ENCODE measurements around the gene ANKRD40.

Gene ANKRD40

DNA sequence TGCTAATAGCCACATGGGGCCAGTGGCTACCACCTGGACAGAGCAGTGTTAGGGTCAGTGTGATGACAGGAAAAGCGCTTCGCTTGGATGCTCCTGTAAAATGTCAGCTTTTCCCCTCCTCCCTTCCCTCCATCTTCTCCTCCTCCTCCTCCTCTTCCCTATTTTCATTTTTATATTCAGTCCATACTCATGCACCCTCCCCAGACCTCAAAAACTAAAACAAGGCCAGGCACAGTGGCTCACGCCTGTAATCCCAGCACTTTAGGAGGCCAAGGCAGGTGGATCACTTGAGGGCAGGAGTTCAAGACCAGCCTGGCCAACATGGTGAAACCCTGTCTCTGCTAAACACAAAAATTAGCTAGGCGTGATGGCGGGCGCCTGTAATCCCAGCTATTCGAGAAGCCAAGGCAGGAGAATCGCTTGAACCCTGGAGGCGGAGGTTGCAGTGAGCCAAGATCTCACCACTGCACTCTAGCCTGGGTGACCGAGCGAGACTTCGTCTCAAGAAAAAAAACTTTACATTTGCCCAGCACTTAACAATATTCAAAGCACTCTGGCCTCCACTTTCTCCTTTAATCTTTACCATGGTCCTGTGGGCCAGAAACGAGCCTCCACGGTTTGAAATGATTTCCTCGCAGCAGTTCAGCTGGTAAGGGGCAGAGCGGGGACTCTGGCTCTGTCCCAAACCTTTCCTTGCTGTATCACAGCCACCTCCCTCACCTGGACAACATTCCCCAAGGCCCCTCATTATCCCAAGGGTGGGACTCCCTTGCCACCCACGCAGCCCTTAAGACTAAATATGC lies 21.8 kb downstream of the ANKRD40 start:
- no peak for ATAC-seq
- TF ChIP-seq TOX (CRISPR knock-in tag; IDR thresholded peaks at IDR 0.05; ENCODE audit: borderline replicate concordance), result no peak
- TF ChIP-seq, protein P1, sequence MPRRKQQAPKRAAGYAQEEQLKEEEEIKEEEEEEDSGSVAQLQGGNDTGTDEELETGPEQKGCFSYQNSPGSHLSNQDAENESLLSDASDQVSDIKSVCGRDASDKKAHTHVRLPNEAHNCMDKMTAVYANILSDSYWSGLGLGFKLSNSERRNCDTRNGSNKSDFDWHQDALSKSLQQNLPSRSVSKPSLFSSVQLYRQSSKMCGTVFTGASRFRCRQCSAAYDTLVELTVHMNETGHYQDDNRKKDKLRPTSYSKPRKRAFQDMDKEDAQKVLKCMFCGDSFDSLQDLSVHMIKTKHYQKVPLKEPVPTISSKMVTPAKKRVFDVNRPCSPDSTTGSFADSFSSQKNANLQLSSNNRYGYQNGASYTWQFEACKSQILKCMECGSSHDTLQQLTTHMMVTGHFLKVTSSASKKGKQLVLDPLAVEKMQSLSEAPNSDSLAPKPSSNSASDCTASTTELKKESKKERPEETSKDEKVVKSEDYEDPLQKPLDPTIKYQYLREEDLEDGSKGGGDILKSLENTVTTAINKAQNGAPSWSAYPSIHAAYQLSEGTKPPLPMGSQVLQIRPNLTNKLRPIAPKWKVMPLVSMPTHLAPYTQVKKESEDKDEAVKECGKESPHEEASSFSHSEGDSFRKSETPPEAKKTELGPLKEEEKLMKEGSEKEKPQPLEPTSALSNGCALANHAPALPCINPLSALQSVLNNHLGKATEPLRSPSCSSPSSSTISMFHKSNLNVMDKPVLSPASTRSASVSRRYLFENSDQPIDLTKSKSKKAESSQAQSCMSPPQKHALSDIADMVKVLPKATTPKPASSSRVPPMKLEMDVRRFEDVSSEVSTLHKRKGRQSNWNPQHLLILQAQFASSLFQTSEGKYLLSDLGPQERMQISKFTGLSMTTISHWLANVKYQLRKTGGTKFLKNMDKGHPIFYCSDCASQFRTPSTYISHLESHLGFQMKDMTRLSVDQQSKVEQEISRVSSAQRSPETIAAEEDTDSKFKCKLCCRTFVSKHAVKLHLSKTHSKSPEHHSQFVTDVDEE (CRISPR knock-in tag; IDR thresholded peaks at IDR 0.05), result no peak
- TF ChIP-seq OSR1 (CRISPR knock-in tag; IDR thresholded peaks at IDR 0.05), result no peak
- no peak for TF ChIP-seq ESRRG (CRISPR knock-in tag; IDR thresholded peaks at IDR 0.05)
- no peak for TF ChIP-seq BACH2 (CRISPR knock-in tag; IDR thresholded peaks at IDR 0.05; ENCODE audit: borderline replicate concordance)
- no peak for TF ChIP-seq ZFP3 (CRISPR knock-in tag; IDR thresholded peaks at IDR 0.05)
- no peak for TF ChIP-seq ZFP30 (CRISPR knock-in tag; IDR thresholded peaks at IDR 0.05)

DNA sequence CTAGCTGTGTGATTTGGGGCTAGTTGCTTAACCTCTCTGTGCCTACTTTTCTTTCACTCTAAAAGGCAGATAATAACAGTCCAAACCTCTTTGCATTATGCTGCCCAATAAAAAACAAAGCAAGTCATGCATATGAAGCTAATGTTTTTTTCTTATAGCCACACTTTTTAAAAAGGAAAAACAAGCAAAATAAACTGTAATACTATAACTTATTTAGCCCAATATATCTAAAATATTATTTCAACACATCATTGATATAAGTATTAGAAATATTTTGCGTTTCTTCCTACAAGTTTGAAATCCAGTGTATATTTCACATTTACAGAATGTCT lies 22.4 kb downstream of the ANKRD40 start:
- ATAC-seq, result no peak
- no peak for TF ChIP-seq ZNF565 (CRISPR knock-in tag; conservative IDR thresholded peaks at IDR 0.05; ENCODE audit: low read depth)
- no peak for TF ChIP-seq TCF4 (CRISPR knock-in tag; IDR thresholded peaks at IDR 0.05; ENCODE audit: borderline replicate concordance)
- no peak for TF ChIP-seq ZFP3 (CRISPR knock-in tag; IDR thresholded peaks at IDR 0.05)
- TF ChIP-seq ARNTL (CRISPR knock-in tag; IDR thresholded peaks at IDR 0.05; ENCODE audit: borderline replicate concordance, low read depth), result no peak
- TF ChIP-seq OSR1 (CRISPR knock-in tag; IDR thresholded peaks at IDR 0.05), result no peak
- TF ChIP-seq ZC3H10 (CRISPR knock-in tag; IDR thresholded peaks at IDR 0.05), result no peak
- no peak for TF ChIP-seq ZNF70 (CRISPR knock-in tag; IDR thresholded peaks at IDR 0.05)
- TF ChIP-seq, protein P2, sequence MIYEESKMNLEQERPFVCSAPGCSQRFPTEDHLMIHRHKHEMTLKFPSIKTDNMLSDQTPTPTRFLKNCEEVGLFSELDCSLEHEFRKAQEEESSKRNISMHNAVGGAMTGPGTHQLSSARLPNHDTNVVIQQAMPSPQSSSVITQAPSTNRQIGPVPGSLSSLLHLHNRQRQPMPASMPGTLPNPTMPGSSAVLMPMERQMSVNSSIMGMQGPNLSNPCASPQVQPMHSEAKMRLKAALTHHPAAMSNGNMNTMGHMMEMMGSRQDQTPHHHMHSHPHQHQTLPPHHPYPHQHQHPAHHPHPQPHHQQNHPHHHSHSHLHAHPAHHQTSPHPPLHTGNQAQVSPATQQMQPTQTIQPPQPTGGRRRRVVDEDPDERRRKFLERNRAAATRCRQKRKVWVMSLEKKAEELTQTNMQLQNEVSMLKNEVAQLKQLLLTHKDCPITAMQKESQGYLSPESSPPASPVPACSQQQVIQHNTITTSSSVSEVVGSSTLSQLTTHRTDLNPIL (CRISPR knock-in tag; IDR thresholded peaks at IDR 0.05; ENCODE audit: low read depth), result no peak
- no peak for TF ChIP-seq TOX (CRISPR knock-in tag; IDR thresholded peaks at IDR 0.05; ENCODE audit: borderline replicate concordance)
- TF ChIP-seq ZFP30 (CRISPR knock-in tag; IDR thresholded peaks at IDR 0.05), result no peak
- TF ChIP-seq ISL1 (CRISPR knock-in tag; IDR thresholded peaks at IDR 0.05), result no peak
- no peak for TF ChIP-seq GLIS3 (CRISPR knock-in tag; IDR thresholded peaks at IDR 0.05)

DNA sequence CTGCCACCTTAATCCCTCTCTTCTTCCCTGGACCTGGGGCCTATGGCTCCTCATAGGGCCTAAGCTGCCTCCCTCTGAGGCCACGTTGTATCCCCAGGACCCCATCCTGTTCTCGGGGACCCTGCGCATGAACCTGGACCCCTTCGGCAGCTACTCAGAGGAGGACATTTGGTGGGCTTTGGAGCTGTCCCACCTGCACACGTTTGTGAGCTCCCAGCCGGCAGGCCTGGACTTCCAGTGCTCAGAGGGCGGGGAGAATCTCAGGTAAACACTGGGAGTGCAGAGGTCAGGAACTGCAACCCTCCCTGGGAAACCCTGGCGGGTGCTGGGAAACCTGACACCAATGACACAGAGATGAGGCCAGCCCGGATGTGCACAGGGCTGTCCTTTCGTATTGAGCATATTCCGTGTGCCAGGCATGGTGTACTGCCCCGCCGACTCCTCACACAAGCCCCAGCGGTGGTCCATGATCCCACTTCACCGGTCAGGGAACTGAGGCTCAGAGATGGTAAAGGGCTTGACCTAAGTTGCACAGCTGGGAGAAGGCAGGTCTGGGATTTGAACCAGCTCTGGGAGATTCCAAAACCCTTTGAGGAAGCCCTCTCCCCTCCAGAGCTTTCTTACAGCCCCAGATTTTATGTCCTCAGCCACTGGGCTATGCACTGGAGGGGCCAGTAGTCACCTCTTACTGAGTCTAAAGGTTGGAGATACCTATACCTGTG lies 22.9 kb downstream of the ANKRD40 start:
- ATAC-seq, result no peak
- TF ChIP-seq, protein P2 (CRISPR knock-in tag; IDR thresholded peaks at IDR 0.05; ENCODE audit: low read depth), result no peak
- TF ChIP-seq OSR1 (CRISPR knock-in tag; IDR thresholded peaks at IDR 0.05) (no peak), TCF4 (CRISPR knock-in tag; IDR thresholded peaks at IDR 0.05; ENCODE audit: borderline replicate concordance) (no peak), TOX (CRISPR knock-in tag; IDR thresholded peaks at IDR 0.05; ENCODE audit: borderline replicate concordance) (no peak), ESRRG (CRISPR knock-in tag; IDR thresholded peaks at IDR 0.05) (no peak), ZNF565 (CRISPR knock-in tag; conservative IDR thresholded peaks at IDR 0.05; ENCODE audit: low read depth) (no peak), CSDC2 (CRISPR knock-in tag; IDR thresholded peaks at IDR 0.05) (no peak), ZFP30 (CRISPR knock-in tag; IDR thresholded peaks at IDR 0.05) (no peak), SNAI2 (CRISPR knock-in tag; IDR thresholded peaks at IDR 0.05) (no peak), GLIS3 (CRISPR knock-in tag; IDR thresholded peaks at IDR 0.05) (no peak), ZNF70 (CRISPR knock-in tag; IDR thresholded peaks at IDR 0.05) (no peak), ZFP3 (CRISPR knock-in tag; IDR thresholded peaks at IDR 0.05) (no peak), ISL1 (CRISPR knock-in tag; IDR thresholded peaks at IDR 0.05) (no peak), ARNTL (CRISPR knock-in tag; IDR thresholded peaks at IDR 0.05; ENCODE audit: borderline replicate concordance, low read depth) (no peak), PPARA (CRISPR knock-in tag; IDR thresholded peaks at IDR 0.05; ENCODE audit: borderline replicate concordance) (no peak), BACH2 (CRISPR knock-in tag; IDR thresholded peaks at IDR 0.05; ENCODE audit: borderline replicate concordance) (no peak), ZC3H10 (CRISPR knock-in tag; IDR thresholded peaks at IDR 0.05) (no peak)
- TF ChIP-seq, protein P3, sequence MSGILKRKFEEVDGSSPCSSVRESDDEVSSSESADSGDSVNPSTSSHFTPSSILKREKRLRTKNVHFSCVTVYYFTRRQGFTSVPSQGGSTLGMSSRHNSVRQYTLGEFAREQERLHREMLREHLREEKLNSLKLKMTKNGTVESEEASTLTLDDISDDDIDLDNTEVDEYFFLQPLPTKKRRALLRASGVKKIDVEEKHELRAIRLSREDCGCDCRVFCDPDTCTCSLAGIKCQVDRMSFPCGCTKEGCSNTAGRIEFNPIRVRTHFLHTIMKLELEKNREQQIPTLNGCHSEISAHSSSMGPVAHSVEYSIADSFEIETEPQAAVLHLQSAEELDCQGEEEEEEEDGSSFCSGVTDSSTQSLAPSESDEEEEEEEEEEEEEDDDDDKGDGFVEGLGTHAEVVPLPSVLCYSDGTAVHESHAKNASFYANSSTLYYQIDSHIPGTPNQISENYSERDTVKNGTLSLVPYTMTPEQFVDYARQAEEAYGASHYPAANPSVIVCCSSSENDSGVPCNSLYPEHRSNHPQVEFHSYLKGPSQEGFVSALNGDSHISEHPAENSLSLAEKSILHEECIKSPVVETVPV (CRISPR knock-in tag; IDR thresholded peaks at IDR 0.05), result no peak
- TF ChIP-seq, protein P4, sequence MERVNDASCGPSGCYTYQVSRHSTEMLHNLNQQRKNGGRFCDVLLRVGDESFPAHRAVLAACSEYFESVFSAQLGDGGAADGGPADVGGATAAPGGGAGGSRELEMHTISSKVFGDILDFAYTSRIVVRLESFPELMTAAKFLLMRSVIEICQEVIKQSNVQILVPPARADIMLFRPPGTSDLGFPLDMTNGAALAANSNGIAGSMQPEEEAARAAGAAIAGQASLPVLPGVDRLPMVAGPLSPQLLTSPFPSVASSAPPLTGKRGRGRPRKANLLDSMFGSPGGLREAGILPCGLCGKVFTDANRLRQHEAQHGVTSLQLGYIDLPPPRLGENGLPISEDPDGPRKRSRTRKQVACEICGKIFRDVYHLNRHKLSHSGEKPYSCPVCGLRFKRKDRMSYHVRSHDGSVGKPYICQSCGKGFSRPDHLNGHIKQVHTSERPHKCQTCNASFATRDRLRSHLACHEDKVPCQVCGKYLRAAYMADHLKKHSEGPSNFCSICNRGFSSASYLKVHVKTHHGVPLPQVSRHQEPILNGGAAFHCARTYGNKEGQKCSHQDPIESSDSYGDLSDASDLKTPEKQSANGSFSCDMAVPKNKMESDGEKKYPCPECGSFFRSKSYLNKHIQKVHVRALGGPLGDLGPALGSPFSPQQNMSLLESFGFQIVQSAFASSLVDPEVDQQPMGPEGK (CRISPR knock-in tag; IDR thresholded peaks at IDR 0.05; ENCODE audit: borderline replicate concordance), result no peak
- TF ChIP-seq, protein P5, sequence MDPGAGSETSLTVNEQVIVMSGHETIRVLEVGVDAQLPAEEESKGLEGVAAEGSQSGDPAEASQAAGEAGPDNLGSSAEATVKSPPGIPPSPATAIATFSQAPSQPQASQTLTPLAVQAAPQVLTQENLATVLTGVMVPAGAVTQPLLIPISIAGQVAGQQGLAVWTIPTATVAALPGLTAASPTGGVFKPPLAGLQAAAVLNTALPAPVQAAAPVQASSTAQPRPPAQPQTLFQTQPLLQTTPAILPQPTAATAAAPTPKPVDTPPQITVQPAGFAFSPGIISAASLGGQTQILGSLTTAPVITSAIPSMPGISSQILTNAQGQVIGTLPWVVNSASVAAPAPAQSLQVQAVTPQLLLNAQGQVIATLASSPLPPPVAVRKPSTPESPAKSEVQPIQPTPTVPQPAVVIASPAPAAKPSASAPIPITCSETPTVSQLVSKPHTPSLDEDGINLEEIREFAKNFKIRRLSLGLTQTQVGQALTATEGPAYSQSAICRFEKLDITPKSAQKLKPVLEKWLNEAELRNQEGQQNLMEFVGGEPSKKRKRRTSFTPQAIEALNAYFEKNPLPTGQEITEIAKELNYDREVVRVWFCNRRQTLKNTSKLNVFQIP (CRISPR knock-in tag; IDR thresholded peaks at IDR 0.05; ENCODE audit: borderline replicate concordance, low read depth), result no peak

Data from SK-N-SH treated with all-trans-retinoic acid at 6 μM for 48 hours (cell line).